Nephron (organoid): ENCODE measurements around the gene FNIP2.

Experiments used
- H3K27ac Mint-ChIP-seq, 3 experiments: 2 replicates each; pipeline ENCODE4 v1.8.0; 2020; ENCODE audit warnings: mixed read lengths in 3 of 3, mild to moderate bottlenecking in 2 of 3, moderate library complexity in 1 of 3
- H3K27me3 Mint-ChIP-seq: 2 replicates; pipeline ENCODE4 v1.8.0; 2021; ENCODE audit warnings: low read depth, mild to moderate bottlenecking, moderate library complexity, mixed read lengths
- H3K36me3 Mint-ChIP-seq: 2 replicates; pipeline ENCODE4 v1.8.0; 2020; ENCODE audit warnings: low read depth, mixed read lengths
- H3K4me1 Mint-ChIP-seq: 2 replicates; pipeline ENCODE4 v1.8.0; 2020; ENCODE audit warnings: mixed read lengths
- H3K4me3 Mint-ChIP-seq, 3 experiments: 2 replicates each; pipeline ENCODE4 v1.8.0; 2020; ENCODE audit warnings: mild to moderate bottlenecking in 3 of 3, mixed read lengths in 3 of 3, moderate library complexity in 2 of 3
- H3K9me3 Mint-ChIP-seq: 2 replicates; pipeline ENCODE4 v1.8.0; 2020; ENCODE audit warnings: mixed read lengths
- CTCF ChIP-seq, 3 experiments: fragments of 200-600 bp; sonication (generic); IDR thresholded peaks; one replicate each; pipeline ENCODE4 v1.5.0; 2021; ENCODE audit warnings: antibody characterized with exemption in 3 of 3; ENCODE audit not compliant: unreplicated experiment in 3 of 3

FNIP2 gene

GRCh38 chr4:158823461-158823873 lies 54.6 kb downstream of the FNIP2 start:
- no peak for TF ChIP-seq CTCF (IDR thresholded peaks at IDR 0.05; ENCODE audit: unreplicated experiment in 3 of 3)
- H3K27me3 Mint-ChIP-seq: no peaks in the 10 kb centered on the region
- no peaks in the 10 kb centered on the region for H3K36me3 Mint-ChIP-seq
- H3K27ac Mint-ChIP-seq: peak overlapping the region; percentile 95 to 96 (median 95)
- peaks cover 47% of the 10 kb centered on the region for H3K4me1 Mint-ChIP-seq
- H3K4me3 Mint-ChIP-seq: no peak overlapping the region
- H3K9me3 Mint-ChIP-seq: no peaks in the 10 kb centered on the region

DNA sequence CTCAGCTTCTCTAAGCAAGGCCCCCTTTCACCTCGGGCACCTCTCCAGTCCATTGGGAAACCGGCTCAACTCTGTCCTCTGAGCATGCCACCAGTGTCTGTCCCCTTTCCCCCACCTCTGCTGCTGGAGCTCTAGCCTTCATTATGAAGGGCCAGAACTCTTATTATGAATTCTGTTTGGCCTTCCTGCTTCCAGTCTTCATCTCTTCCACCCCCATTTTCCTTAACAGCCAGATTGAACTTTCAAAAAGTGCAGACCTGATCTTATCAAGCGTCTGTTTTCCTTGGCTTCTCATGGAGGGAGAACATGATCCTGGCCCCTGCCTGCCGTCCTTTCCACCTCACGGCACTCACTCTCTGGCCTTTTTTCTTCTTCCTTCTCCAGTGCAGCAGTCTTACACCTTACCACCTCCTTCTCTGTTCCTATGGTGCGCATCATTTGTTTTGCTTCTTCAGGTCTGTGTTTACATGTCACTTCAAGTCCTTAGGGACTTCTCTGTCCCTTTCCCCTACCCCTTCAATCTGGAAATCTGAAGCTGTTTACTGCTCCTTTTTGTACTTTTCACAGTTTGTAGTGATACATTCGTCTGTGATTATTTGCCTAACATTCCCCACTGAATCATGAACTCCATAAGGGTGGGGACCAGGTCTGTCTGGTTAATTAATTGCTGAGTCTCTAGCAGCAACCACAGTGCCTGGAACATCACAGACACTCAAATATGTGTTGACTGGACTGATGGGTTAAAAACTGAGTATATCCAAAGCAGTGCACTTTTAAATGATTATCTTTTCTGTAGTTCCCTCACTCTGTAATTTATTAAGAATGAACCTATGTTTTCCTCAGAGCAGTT lies 55.8 kb downstream of the FNIP2 start:
- H3K4me3 Mint-ChIP-seq: peak overlapping the region in 2 of 3 experiments; percentile 5 to 26
- no peak for TF ChIP-seq CTCF (IDR thresholded peaks at IDR 0.05; ENCODE audit: unreplicated experiment in 3 of 3)
- H3K27me3 Mint-ChIP-seq: no peaks in the 10 kb centered on the region
- peaks cover 43% of the 10 kb centered on the region for H3K4me1 Mint-ChIP-seq
- peak overlapping the region; percentile 95 to 96 (median 95) for H3K27ac Mint-ChIP-seq
- no peaks in the 10 kb centered on the region for H3K9me3 Mint-ChIP-seq
- H3K36me3 Mint-ChIP-seq: peaks cover 6% of the 10 kb centered on the region

DNA sequence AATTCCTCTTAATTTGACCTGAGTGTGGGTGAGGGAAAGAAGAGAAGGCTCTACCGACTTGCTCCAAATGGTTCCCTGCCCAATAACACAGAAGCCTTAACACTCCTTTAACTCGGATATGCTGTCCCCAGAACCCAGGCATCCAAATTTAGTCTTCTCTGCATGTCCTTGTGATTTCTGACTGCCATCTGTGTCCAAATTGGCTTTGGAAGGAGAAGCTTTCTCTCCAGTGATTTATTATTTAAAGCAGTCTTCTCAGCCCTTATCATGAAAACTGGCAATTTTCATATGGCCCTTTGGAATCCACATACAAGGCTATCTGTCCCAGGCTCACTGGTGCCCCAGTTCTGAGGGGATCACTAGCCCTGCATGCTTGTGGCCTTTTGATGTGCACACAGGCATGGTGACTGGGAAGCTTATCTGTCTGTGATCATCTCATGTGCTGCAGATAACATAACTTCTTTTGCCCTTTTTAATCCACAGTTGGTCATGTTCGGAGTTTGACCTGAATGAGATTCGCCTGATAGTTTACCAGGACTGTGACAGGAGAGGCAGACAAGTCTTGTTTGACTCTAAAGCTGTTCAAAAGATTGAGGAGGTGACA lies 56.7 kb downstream of the FNIP2 start:
- TF ChIP-seq CTCF (IDR thresholded peaks at IDR 0.05; ENCODE audit: unreplicated experiment in 3 of 3): no peak
- H3K27me3 Mint-ChIP-seq: no peaks in the 10 kb centered on the region
- H3K4me3 Mint-ChIP-seq: no peak overlapping the region
- H3K9me3 Mint-ChIP-seq: no peaks in the 10 kb centered on the region
- peaks cover 36% of the 10 kb centered on the region for H3K4me1 Mint-ChIP-seq
- H3K36me3 Mint-ChIP-seq: peaks cover 14% of the 10 kb centered on the region
- H3K27ac Mint-ChIP-seq: peak overlapping the region; percentile 95 to 96 (median 95)

DNA sequence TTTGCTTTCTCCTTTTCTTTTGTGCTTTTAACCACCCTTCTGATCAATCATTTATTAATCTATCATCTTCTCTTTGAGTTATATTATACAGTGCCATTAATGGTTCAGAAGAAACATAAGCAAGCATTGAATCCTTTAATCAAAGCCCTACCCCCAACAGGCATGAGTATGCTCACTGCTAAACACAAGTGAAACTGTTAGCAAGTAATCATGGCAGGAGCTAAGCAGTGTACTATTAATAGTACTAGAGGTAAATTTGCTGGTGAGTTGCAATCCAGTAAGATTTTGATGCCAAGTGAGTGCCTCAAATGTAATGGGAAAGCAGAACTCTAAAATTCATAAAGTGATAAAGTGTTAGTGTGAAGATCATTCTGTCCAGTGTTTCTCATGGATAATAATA lies 57.2 kb downstream of the FNIP2 start:
- Mint-ChIP-seq H3K4me3 (no peak overlapping the region), H3K9me3 (no peaks in the 10 kb centered on the region), H3K36me3 (peaks cover 19% of the 10 kb centered on the region), H3K27ac (peak overlapping the region; percentile 95 to 96 (median 95)), H3K27me3 (no peaks in the 10 kb centered on the region), H3K4me1 (peaks cover 35% of the 10 kb centered on the region)
- TF ChIP-seq CTCF (IDR thresholded peaks at IDR 0.05; ENCODE audit: unreplicated experiment in 3 of 3): no peak

GRCh38 chr4:158826882-158827281 lies 58.1 kb downstream of the FNIP2 start:
- Mint-ChIP-seq H3K36me3 (peaks cover 27% of the 10 kb centered on the region), H3K4me1 (peaks cover 31% of the 10 kb centered on the region), H3K27me3 (no peaks in the 10 kb centered on the region), H3K9me3 (no peaks in the 10 kb centered on the region), H3K4me3 (peak overlapping the region in 1 of 3 experiments; percentile 53), H3K27ac (peak overlapping the region; percentile 95 to 96 (median 95))
- no peak for TF ChIP-seq CTCF (IDR thresholded peaks at IDR 0.05; ENCODE audit: unreplicated experiment in 3 of 3)
